Activated CD4-positive, alpha-beta T cell treated with anti-CD3 and anti-CD28 coated beads for 4 hours (primary cell): ENCODE data around the gene CHCHD4.

Experiments used
- DNase-seq, 2 donors: peaks; one replicate each; pipeline ENCODE4 v3.0.0-alpha.2; 2020

Gene CHCHD4

DNA sequence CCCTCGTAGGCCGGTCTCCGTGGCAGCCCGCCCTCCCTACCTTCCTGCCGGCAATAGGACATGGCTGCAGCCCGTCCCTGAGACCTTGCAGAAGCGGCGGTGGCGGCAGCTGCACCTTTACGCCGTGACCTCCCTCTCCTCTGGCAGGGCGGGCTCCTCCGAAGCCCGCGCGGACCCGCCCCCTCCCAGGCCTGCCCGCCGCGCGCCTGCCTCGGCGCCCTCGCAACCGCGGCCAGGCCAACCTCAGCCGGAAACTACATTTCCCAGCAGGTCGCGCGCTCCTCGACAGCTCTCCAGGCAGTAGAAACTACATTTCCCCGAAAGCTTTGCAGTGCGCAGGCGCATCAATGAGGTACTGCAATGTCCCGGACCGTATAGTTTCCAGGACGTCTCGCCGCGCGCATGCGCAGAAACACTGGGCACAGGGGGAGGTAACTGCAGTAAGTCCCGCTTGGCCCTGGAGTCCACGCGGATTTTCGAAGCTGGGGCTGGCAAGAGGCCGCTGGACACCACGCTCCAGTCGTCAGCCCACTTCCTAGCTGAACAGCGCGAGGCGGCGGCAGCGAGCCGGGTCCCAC, at the start of gene CHCHD4, which contains the start of gene TMEM43:
TSS of gene CHCHD4 (minus strand) at position 256 of the 578 bp plus-strand sequence. CDS start at position 62, 194 bp downstream.
TSS of gene TMEM43 (plus strand) at position 438 of the 578 bp plus-strand sequence. CDS start 142 bp downstream, outside the sequence.
- DNase-seq, result peak; percentile 98 to 99

GRCh38 chr3:14172496-14172895, 47.8 kb upstream of the CHCHD4 start:
- no peak for DNase-seq

DNA sequence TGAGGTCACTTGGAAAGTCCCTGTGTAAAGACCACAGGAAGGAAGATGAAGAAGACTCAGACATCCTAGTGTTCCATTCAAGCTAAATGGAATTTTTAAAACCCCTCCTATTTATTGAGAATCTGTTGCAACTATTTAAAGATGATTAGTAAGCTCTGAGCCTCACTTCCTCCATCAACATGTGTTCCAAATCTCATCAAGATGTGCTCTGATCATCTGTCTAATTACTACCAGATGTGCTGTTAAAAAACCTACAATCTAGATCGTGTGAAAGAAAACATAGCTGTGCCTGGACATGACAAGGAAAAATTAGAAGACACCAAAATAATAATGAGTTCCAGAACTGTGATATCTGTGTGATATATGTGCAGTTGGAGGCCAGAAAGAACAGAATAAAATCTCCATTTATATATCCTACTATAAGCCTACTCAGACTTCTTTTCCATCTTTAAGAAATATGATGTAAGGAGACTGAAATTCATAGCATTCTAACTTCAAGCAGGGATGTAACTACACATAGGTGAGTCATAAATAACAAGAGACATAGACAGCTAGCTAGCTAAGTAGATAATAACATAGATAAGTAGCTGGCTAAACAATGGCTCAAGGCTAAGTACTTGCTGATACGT, 46.0 kb upstream of the CHCHD4 start:
- DNase-seq, result no peak

DNA sequence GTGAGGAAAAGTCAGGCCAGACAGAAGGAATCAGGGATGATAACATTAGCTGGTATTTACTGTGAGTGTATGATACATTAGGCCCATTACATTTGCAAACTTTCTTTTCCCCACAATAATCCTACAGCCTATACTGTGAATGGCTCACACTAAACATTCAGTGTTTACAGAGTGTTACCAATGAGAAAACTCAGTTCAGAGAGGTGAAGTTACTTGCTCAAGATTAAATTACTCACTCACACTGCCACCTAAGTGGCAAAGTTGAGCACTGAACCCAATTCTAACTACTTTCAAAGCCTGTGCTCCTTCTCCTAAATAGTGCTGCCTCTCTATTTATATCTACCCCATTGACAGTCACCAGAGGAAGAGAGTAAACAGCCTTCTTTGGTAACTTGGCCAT, 45.2 kb upstream of the CHCHD4 start:
- DNase-seq, result no peak

- DNase-seq, result no peak
Measured at GRCh38 chr3:14169435-14169834, 44.8 kb upstream of the CHCHD4 start.

DNA sequence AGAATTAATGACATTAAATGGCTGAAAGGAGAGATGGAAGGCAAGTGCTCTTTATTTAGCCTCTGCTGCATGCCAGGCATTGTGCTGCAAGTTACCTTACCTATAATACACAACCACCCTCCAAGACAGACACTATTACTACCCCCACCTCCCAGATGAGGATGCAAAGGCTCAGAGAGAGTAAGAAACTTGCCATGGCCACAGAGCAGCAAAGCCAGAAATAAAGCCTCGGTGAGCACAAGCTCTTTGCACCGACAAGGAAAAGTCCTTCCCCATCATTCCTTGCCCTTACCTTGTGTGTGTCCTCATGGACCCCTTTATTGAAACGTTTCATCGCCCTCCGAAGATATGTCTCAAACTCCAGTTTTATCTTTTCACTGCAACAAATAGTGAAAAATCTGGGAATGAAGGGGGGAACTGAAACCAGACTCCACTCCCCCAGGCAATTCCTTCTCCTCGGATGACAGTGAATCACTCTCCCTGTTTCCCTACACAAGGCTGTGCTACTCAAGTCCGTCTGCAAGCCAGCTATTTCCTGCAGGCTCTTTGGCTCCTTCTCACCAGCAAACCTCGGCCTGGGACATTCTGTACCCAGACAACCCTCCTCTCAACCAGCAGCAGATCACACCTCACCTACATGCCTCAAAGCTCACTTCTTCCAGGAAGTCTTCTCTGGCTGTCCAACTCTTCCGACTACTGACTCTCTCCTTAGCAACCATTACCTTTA, 42.4 kb upstream of the CHCHD4 start:
- no peak for DNase-seq

DNA sequence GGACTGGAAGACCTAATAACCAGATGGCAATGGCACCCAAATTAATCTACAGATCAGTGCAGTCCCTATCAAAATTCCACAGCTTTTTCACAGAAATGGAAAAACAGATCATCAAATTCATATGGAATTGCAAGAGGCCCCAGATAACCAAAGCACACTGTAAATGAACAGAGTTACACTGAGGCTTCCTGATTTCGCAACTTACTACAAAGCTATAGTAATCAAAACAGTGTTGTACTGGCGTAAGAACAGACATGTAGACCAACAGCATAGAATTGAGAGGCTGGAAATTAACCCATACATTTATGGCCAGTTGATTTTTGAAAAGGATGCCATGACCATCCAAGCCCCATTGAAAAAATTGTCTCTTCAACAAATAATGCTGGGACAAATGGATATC, 37.5 kb upstream of the CHCHD4 start:
- no peak for DNase-seq

- no peak for DNase-seq
Measured at GRCh38 chr3:14161282-14161681, 36.6 kb upstream of the CHCHD4 start.

DNA sequence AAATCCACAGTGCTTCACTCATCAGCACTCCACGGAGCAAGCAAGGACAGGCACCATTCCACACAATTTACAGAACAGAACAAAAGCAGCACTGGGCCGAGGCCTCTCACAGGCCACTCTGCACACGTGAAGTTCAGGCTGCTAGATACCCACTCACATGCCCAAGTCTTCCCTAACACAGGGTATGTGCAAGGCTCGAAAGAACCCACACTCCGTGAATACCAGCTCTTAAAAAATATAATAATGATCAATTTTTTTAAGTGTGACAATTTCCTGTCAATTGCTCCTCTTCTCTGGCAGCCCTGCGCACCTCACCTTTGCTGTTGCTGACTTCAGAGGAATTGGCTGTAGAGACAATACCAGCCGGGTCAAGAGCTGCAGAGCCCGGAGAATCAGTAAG, 34.8 kb upstream of the CHCHD4 start:
- DNase-seq, result no peak

DNA sequence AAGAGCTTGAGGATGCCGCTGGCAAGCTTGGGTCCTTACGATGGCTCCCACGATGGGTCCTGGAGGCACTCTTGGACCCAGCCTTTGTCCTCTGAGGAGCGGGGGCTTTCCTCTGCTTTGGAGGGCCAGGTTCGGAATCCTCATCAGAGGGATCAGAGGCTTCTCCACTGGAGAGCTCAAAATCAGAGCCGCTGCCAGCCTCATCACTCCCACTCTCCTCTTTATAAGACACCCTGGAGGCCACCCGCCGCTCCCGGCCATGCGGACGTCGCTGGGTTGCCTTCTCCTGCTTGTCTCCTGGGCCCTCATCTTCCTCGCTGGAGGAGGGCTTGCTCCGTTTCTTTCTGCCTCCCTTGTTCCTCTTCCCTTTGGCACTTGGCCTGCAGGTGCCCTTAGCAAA, 33.7 kb upstream of the CHCHD4 start:
- no peak for DNase-seq

GRCh38 chr3:14157951-14158350, 33.3 kb upstream of the CHCHD4 start:
- no peak for DNase-seq

GRCh38 chr3:14156843-14157561, 32.3 kb upstream of the CHCHD4 start:
- DNase-seq, result no peak

DNA sequence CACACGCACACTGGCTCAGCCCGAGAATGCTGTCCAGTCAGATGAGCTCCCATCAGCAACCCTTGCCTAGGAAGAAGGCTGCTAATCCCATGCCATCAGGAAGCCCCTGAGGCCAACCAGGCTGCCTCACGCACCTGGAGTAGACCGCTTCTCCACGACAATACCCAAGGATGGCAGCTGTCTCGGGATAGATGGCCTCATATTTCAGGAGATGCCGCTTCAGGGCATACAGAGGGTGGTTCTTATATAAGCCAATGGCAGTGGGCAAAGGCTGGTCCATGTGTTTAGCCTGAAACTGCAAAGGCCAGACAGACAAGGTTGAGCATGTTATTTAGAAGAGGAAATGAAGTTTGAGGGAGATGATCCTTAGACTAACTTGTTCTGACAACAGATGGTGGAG, 31.5 kb upstream of the CHCHD4 start:
- DNase-seq, result no peak

GRCh38 chr3:14154895-14155440, 30.3 kb upstream of the CHCHD4 start:
- DNase-seq, result no peak

GRCh38 chr3:14154276-14154675, 29.6 kb upstream of the CHCHD4 start:
- no peak for DNase-seq

DNA sequence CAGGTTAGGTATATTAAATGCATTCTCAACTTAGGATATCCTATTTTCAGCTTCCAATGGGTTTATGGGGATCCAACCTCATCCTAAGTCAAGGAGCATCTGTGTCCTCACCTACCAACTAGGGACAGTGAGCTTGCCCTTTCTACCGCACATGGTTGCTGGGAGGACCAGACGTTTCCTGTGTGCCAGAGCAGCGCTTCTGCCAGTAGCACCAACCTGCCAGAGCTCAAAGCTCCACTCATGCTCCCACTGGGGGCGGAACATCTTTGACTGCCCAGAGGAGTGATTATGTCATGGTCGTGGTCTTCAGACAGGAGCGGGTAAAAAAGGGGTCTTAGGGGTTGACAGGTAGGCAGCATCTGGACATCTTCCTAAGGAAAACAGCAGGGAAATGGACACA, 29.0 kb upstream of the CHCHD4 start:
- DNase-seq, result no peak

- DNase-seq, result no peak
Measured at GRCh38 chr3:14152963-14153355, 28.3 kb upstream of the CHCHD4 start.

DNA sequence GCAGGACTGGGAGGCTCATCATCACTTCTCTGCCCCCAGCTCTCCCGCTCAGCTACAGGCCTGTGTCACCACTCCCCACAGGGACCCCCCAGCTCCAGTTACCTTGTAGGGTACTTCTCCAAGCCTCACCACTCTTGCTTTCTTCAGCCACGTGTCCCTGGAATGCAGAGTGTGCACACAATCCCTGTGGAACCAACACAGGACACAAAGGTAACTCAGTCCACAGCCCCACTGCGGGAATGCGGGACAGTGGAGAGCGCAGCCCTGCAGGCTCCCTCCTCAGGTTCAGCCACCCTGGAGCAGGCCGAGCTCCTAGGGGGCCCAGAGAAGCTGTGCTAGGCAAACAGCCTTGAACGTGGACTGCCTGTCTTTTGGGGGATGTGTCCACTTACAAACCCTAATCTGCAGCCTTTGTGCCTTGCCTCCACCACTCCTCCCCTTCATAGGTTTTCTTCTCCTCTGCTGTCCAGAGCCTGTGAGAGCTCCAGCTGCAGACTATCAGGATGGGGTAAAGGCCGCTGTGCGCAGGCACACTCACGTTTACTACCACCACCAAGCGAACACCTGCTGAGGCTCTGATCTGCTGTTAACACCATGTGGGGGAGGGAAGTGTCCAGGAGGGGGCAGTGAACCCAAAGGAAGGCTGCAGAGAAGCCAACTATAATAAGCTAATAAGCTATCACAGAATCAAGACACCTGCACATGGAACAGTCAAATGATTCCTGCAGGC, 27.7 kb upstream of the CHCHD4 start:
- DNase-seq, result no peak

GRCh38 chr3:14151471-14152083, 26.9 kb upstream of the CHCHD4 start:
- DNase-seq, result no peak

- no peak for DNase-seq
Measured at GRCh38 chr3:14150491-14151230, 26.0 kb upstream of the CHCHD4 start.

DNA sequence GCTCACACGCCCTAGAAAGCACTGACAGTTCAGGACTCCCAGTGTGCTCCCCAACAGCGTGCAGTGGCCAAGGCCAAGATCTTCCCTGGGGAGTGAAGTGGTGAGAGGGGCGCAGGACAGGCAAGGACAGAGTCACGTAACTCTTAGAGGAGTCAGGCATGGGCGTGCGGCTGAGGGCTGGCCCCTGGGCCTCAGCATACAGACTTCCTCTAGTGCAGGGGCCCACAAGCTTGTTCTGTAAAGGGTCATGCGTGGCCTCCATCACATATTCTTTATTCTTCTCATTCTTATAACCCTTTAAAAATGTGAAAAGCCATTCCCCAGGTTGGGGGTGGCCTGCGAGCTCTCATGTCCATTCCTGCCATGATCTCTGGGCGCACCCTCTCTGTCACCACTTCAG, 25.4 kb upstream of the CHCHD4 start:
- DNase-seq, result no peak
